ENCODE data around the gene XBP1. TPM values are rescaled to one million over a fixed set of nuclear protein-coding genes. Genes with fewer than 3 reads are reported as not detected.
"Not testable (repeated sequence)": the region's sequence is repeated elsewhere in the genome, so short reads cannot be mapped to it uniquely, and the experiment has no call there.

Gene XBP1
- total RNA-seq: 65.0 and 66.5 TPM in 2 replicates
- long read RNA-seq, transcript XBP1-201 (5 exons, 1,850 nt): major isoform, 7 of 15 reads
- long read RNA-seq, partial matches to known transcripts: 2 of 15 reads
- long read RNA-seq, other reads (novel, unspliced or antisense): 2 of 15 reads

- peak within 1 kb of the TSS; percentile 100 for H3K27ac Mint-ChIP-seq (ENCODE audit: unreplicated experiment)
- peak within 1 kb of the TSS; percentile 92 for H3K4me3 Mint-ChIP-seq
- H3K9me3 Mint-ChIP-seq: no peaks in the 10 kb centered on the region
- peak; percentile 89 for DNase-seq (ENCODE audit: low read depth, low spot score)
- no peaks in the 10 kb centered on the region for H3K27me3 Mint-ChIP-seq (ENCODE audit: low read depth)
- no peak for TF ChIP-seq CTCF (conservative IDR thresholded peaks at IDR 0.05)
- H3K36me3 Mint-ChIP-seq (ENCODE audit: low read depth): peaks cover 8% of the 10 kb centered on the region
- H3K4me1 Mint-ChIP-seq: peaks cover 37% of the 10 kb centered on the region
Observed at GRCh38 chr22:28800308-28801041, at the start of gene XBP1. XBP1 (minus strand) TSS chr22:28800569.

GRCh38 chr22:28846994-28847393, 46.6 kb upstream of the XBP1 start:
- H3K36me3 Mint-ChIP-seq (ENCODE audit: low read depth): no peaks in the 10 kb centered on the region
- H3K4me1 Mint-ChIP-seq: no peaks in the 10 kb centered on the region
- H3K9me3 Mint-ChIP-seq: peaks cover 3% of the 10 kb centered on the region
- TF ChIP-seq CTCF (conservative IDR thresholded peaks at IDR 0.05): no peak
- no peak overlapping the region for H3K4me3 Mint-ChIP-seq
- DNase-seq (ENCODE audit: low read depth, low spot score): no peak
- H3K27me3 Mint-ChIP-seq (ENCODE audit: low read depth): no peaks in the 10 kb centered on the region
- no peak overlapping the region for H3K27ac Mint-ChIP-seq (ENCODE audit: unreplicated experiment)

- H3K27me3 Mint-ChIP-seq (ENCODE audit: low read depth); H3K27ac Mint-ChIP-seq (ENCODE audit: unreplicated experiment): not testable (repeated sequence)
Observed at GRCh38 chr22:28844277-28844676, 43.9 kb upstream of the XBP1 start.

GRCh38 chr22:28843633-28844032, 43.3 kb upstream of the XBP1 start:
- no peak for DNase-seq (ENCODE audit: low read depth, low spot score)
- H3K9me3 Mint-ChIP-seq: peaks cover 3% of the 10 kb centered on the region
- H3K27ac Mint-ChIP-seq (ENCODE audit: unreplicated experiment): no peak overlapping the region
- H3K27me3 Mint-ChIP-seq (ENCODE audit: low read depth): no peaks in the 10 kb centered on the region
- H3K36me3 Mint-ChIP-seq (ENCODE audit: low read depth): no peaks in the 10 kb centered on the region
- TF ChIP-seq CTCF (conservative IDR thresholded peaks at IDR 0.05): no peak
- no peak overlapping the region for H3K4me3 Mint-ChIP-seq
- H3K4me1 Mint-ChIP-seq: peaks cover 6% of the 10 kb centered on the region

More at GRCh38 chr22:28844277-28844676, 43.9 kb upstream of the XBP1 start:
- not testable (repeated sequence) for H3K36me3 Mint-ChIP-seq (ENCODE audit: low read depth); H3K4me3 Mint-ChIP-seq; DNase-seq (ENCODE audit: low read depth, low spot score); H3K4me1 Mint-ChIP-seq; H3K9me3 Mint-ChIP-seq

- no peak overlapping the region for H3K27ac Mint-ChIP-seq (ENCODE audit: unreplicated experiment)
- H3K9me3 Mint-ChIP-seq: no peaks in the 10 kb centered on the region
- DNase-seq (ENCODE audit: low read depth, low spot score): no peak
- no peak for TF ChIP-seq CTCF (conservative IDR thresholded peaks at IDR 0.05)
- H3K27me3 Mint-ChIP-seq (ENCODE audit: low read depth): no peaks in the 10 kb centered on the region
- no peaks in the 10 kb centered on the region for H3K36me3 Mint-ChIP-seq (ENCODE audit: low read depth)
- peaks cover 8% of the 10 kb centered on the region for H3K4me1 Mint-ChIP-seq
- no peak overlapping the region for H3K4me3 Mint-ChIP-seq
Observed at GRCh38 chr22:28841111-28841510, 40.7 kb upstream of the XBP1 start.

GRCh38 chr22:28838971-28839370, 38.6 kb upstream of the XBP1 start:
- no peaks in the 10 kb centered on the region for H3K27me3 Mint-ChIP-seq (ENCODE audit: low read depth)
- H3K36me3 Mint-ChIP-seq (ENCODE audit: low read depth): peaks cover 3% of the 10 kb centered on the region
- no peak for TF ChIP-seq CTCF (conservative IDR thresholded peaks at IDR 0.05)
- no peak overlapping the region for H3K4me3 Mint-ChIP-seq
- DNase-seq (ENCODE audit: low read depth, low spot score): no peak
- no peaks in the 10 kb centered on the region for H3K9me3 Mint-ChIP-seq
- peak overlapping the region; percentile 67 for H3K27ac Mint-ChIP-seq (ENCODE audit: unreplicated experiment)
- H3K4me1 Mint-ChIP-seq: peaks cover 8% of the 10 kb centered on the region

Measured in neural crest cell (in vitro differentiated cells).